Sigmoid colon (tissue), 7 donors: Measurements from ENCODE around the gene IFIT1B. TPM values are rescaled to one million over a fixed set of nuclear protein-coding genes. Genes with fewer than 3 reads are reported as not detected.
"Not testable (repeated sequence)": the region's sequence is repeated elsewhere in the genome, so short reads cannot be mapped to it uniquely, and the experiment has no call there.

Experiments
- DNase-seq: peaks from one replicate; pipeline ENCODE4 v3.0.0-alpha.2; 2019
- H3K27ac ChIP-seq, 4 donors: fragments of 200-600 bp; sonication (generic); one replicate each; pipeline ENCODE4 v1.5.1; 2016 to 2019; ENCODE audit warnings: mild to moderate bottlenecking in 1 of 4
- H3K27me3 ChIP-seq, 3 donors: fragments of 200-600 bp; sonication (generic); one replicate each; pipeline ENCODE4 v1.5.1; 2019; ENCODE audit warnings: mild to moderate bottlenecking in 1 of 3
- H3K36me3 ChIP-seq, 4 donors: fragments of 200-600 bp; sonication (generic); one replicate each; pipeline ENCODE4 v1.5.1; 2016 to 2019
- H3K4me1 ChIP-seq, 4 donors: fragments of 200-600 bp; sonication (generic); one replicate each; pipeline ENCODE4 v1.5.1; 2017 to 2019
- H3K4me3 ChIP-seq, 4 donors: fragments of 200-600 bp; sonication (generic); one replicate each; pipeline ENCODE4 v1.5.1; 2017 to 2019; ENCODE audit warnings: mild to moderate bottlenecking in 2 of 4, moderate library complexity in 1 of 4
- H3K9me3 ChIP-seq, 4 donors: fragments of 200-600 bp in 3 of 4; sonication (generic) in 3 of 4; one replicate each; pipeline versions ENCODE4 v1.5.1 to v1.6.1; 2013 to 2019
- CTCF ChIP-seq, 4 experiments: fragments of 450-650 bp in 3 of 4; fragments of 200-600 bp in 1 of 4; IDR thresholded peaks; one replicate each; pipeline ENCODE4 v1.5.1; 2016 to 2019; ENCODE audit warnings: antibody characterized with exemption in 4 of 4, mild to moderate bottlenecking in 3 of 4, moderate library complexity in 2 of 4
- EP300 ChIP-seq, 4 donors: sonication (generic); formaldehyde crosslinking; IDR thresholded peaks; one replicate each; pipeline ENCODE4 v1.6.1; 2017; ENCODE audit warnings: antibody characterized with exemption in 4 of 4
- POLR2A ChIP-seq, 2 donors: fragments of 450-650 bp; IDR thresholded peaks; one replicate each; pipeline ENCODE4 v1.6.1; 2016; ENCODE audit warnings: antibody characterized with exemption in 2 of 2, mild to moderate bottlenecking in 2 of 2, moderate library complexity in 2 of 2
- POLR2AphosphoS5 ChIP-seq, 4 donors: sonication (generic); formaldehyde crosslinking; IDR thresholded peaks; one replicate each; pipeline ENCODE4 v1.6.1; 2017; ENCODE audit warnings: antibody characterized with exemption in 4 of 4
- WGBS, 2 donors: extraction: QIAGEN DNeasy Blood & Tissue Kit; methylation state at CpG; one replicate each; pipeline ENCODE4 v1.1.7; 2013; 5-methylcytosine and 5-hydroxymethylcytosine counted together
- intact Hi-C: fragments of 100-400 bp; cut with DNase I; formaldehyde crosslinking; loops from one replicate; pipeline ENCODE4 v1.15.1; 2023
- polyA plus RNA-seq, 3 donors: library from polyadenylated mRNA; stranded (reverse); fragments of 200-250 nt; gene quantifications; one replicate each; pipeline ENCODE4 v1.2.3, GENCODE V29; 2013
- total RNA-seq, 4 donors: library from RNA; depleted of rRNA; stranded (reverse); fragments of >200 nt; gene quantifications; one replicate each; pipeline ENCODE4 v1.1.0, GENCODE V29; 2016
- donor health status: healthy with polysubstance abuse.
- donor health status: Bipolar disorder and iron deficiency.
- donor health status: healthy.

IFIT1B gene
- total and polyA plus RNA-seq, 7 donors, result not detected

GRCh38 chr10:89390476-89391225 lies 12.8 kb downstream of the IFIT1B start:
- peaks cover 0 to 46% (median 44%) of the 10 kb centered on the region in 4 donors for H3K4me1 ChIP-seq

GRCh38 chr10:89391226-89391576 lies 13.3 kb downstream of the IFIT1B start:
- H3K36me3 ChIP-seq, H3K27me3 ChIP-seq, intact Hi-C loops, DNase-seq, H3K9me3 ChIP-seq, H3K4me3 ChIP-seq: not testable (repeated sequence)
- WGBS, 2 donors, result 93 to 94% methylated on average over 4 of the region's 4 CpGs
- Histone ChIP-seq H3K4me1 (peaks cover 0 to 46% (median 44%) of the 10 kb centered on the region in 4 donors), H3K27ac (peak overlapping the region; percentile 81 to 93 (median 84))

More at GRCh38 chr10:89390476-89391225, 12.8 kb downstream of the IFIT1B start:
- intact Hi-C loops, result no loop called here
- Histone ChIP-seq H3K27ac (peak overlapping the region; percentile 47 to 93 (median 82)), H3K4me3 (no peak overlapping the region), H3K27me3 (no peaks in the 10 kb centered on the region), H3K9me3 (no peaks in the 10 kb centered on the region), H3K36me3 (no peaks in the 10 kb centered on the region)
- WGBS, 2 donors, result 89 to 91% methylated on average over 5 of the region's 5 CpGs
- TF ChIP-seq POLR2A (IDR thresholded peaks at IDR 0.05), result no peak
- no peak for DNase-seq

- Histone ChIP-seq H3K27ac (peak within 1 kb of the TSS; percentile 81 to 93 (median 84)), H3K36me3 (no peaks in the 10 kb centered on the region), H3K9me3 (no peaks in the 10 kb centered on the region), H3K4me3 (peak within 1 kb of the TSS; percentile 41 to 58 (median 52)), H3K4me1 (peaks cover 0 to 45% (median 42%) of the 10 kb centered on the region in 4 donors), H3K27me3 (no peaks in the 10 kb centered on the region)
- peak; percentile 81 for DNase-seq
- peak in 1 of 2 donors; percentile 53 for TF ChIP-seq POLR2A (IDR thresholded peaks at IDR 0.05)
- TF ChIP-seq POLR2AphosphoS5 (IDR thresholded peaks at IDR 0.05), result peak; percentile 72 to 92 (median 82)
- no peak for TF ChIP-seq EP300 (IDR thresholded peaks at IDR 0.05)
- no peak for TF ChIP-seq CTCF (IDR thresholded peaks at IDR 0.05)
- intact Hi-C loops, result loop anchor here (2.0 kb wide), 1 partner anchor 23 kb away; the partner anchor contains the start of gene IFIT5
- 4 to 9% methylated on average over 8 of the region's 8 CpGs for WGBS, 2 donors
Measured at GRCh38 chr10:89391907-89392756, 14.3 kb downstream of the IFIT1B start, which contains the start of gene IFIT1. IFIT1 (plus strand) TSS chr10:89392623; CDS start chr10:89392713, 90 bp downstream.

- intact Hi-C loops, result loop anchor here (2.0 kb wide), 1 partner anchor 22 kb away; the partner anchor contains the start of gene IFIT5
- H3K9me3 ChIP-seq, result no peaks in the 10 kb centered on the region
- peak overlapping the region; percentile 41 to 58 (median 52) for H3K4me3 ChIP-seq
- H3K27me3 ChIP-seq, result no peaks in the 10 kb centered on the region
- DNase-seq, result peak; percentile 81
- 39 to 59% methylated on average over 2 of the region's 2 CpGs for WGBS, 2 donors
- no peaks in the 10 kb centered on the region for H3K36me3 ChIP-seq
- H3K4me1 ChIP-seq, result peaks cover 0 to 47% (median 42%) of the 10 kb centered on the region in 4 donors
- TF ChIP-seq POLR2A (IDR thresholded peaks at IDR 0.05), result no peak
- TF ChIP-seq CTCF (IDR thresholded peaks at IDR 0.05), result no peak
- TF ChIP-seq POLR2AphosphoS5 (IDR thresholded peaks at IDR 0.05), result peak; percentile 48 to 74 (median 55)
- no peak for TF ChIP-seq EP300 (IDR thresholded peaks at IDR 0.05)
- peak overlapping the region; percentile 81 to 93 (median 84) for H3K27ac ChIP-seq
Measured at GRCh38 chr10:89392974-89393373, 15.1 kb downstream of the IFIT1B start.

GRCh38 chr10:89393898-89394297 lies 16.0 kb downstream of the IFIT1B start:
- intact Hi-C loops, result loop anchor here (2.0 kb wide), 1 partner anchor 21 kb away; the partner anchor contains the start of gene IFIT5
- peaks cover 0 to 51% (median 42%) of the 10 kb centered on the region in 4 donors for H3K4me1 ChIP-seq
- DNase-seq, result no peak
- H3K9me3 ChIP-seq, result no peaks in the 10 kb centered on the region
- H3K27me3 ChIP-seq, result no peaks in the 10 kb centered on the region
- peak overlapping the region in 3 of 4 donors; percentile 52 to 58 (median 52) for H3K4me3 ChIP-seq
- peak overlapping the region; percentile 81 to 93 (median 84) for H3K27ac ChIP-seq
- 15 to 37% methylated on average over 3 of the region's 3 CpGs for WGBS, 2 donors
- TF ChIP-seq POLR2A (IDR thresholded peaks at IDR 0.05) (no peak), CTCF (IDR thresholded peaks at IDR 0.05) (no peak), POLR2AphosphoS5 (IDR thresholded peaks at IDR 0.05) (no peak), EP300 (IDR thresholded peaks at IDR 0.05) (no peak)
- no peaks in the 10 kb centered on the region for H3K36me3 ChIP-seq
